ENCODE results near the gene TUBA4B. TPM values are rescaled to one million over a fixed set of nuclear protein-coding genes. Genes with fewer than 3 reads are reported as not detected.

The TUBA4B gene
- polyA plus RNA-seq, 3 donors: not detected

DNA sequence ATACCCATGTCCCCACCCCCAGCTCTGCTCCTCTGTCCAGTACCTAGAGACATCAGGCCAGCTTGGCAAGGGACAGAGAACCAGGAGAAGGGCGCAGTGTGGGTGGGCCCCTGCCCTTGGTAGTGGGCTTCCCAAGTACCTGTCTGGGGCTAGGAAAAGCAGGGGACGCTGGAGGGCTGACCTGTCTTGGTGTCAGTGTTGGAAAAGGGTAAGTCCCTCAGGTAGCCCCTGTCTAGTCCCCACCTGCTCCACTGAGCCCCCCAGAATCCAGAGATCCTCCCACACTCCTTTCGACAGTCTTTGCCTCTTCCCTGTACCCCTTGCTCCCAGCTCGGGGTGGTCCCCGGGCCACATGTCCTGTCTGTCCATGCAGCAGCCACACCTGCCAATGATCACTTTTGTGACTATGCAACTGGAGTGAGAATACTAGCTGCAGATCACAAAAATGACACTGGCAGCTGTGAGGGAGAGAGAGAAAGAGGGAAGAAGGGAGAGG is 40.7 kb downstream of the TUBA4B start:
- Mint-ChIP-seq H3K36me3 (no peaks in the 10 kb centered on the region), H3K27me3 (ENCODE audit: low read depth in 3 of 3) (peaks cover 29 to 54% (median 30%) of the 10 kb centered on the region in 3 donors), H3K9me3 (peaks cover 0 to 7% (median 1%) of the 10 kb centered on the region in 7 donors), H3K4me1 (peaks cover 11% of the 10 kb centered on the region), H3K27ac (peak overlapping the region in 4 of 7 donors; percentile 56 to 80 (median 72)), H3K4me3 (peak overlapping the region; percentile 79 to 95)
- TF ChIP-seq CTCF (IDR thresholded peaks at IDR 0.05): no peak
- no peaks in the 10 kb centered on the region for H3K9me3 ChIP-seq (replicated peaks in 1 of 2; ENCODE audit: control insufficient read depth in 1 of 2, insufficient read depth in 1 of 2, low read length in 2 of 2)
- peak overlapping the region; percentile 98 for H2AFZ ChIP-seq (ENCODE audit: insufficient read depth, low read depth, low read length, poor library complexity, severe bottlenecking)
- peak overlapping the region; percentile 88 for H3K4me2 ChIP-seq (replicated peaks; ENCODE audit: extremely low read depth, low read length, poor library complexity, severe bottlenecking)
- H3K4me3 ChIP-seq (replicated peaks in 1 of 3; ENCODE audit: low read depth in 2 of 3, low read length in 3 of 3): peak overlapping the region in 1 of 3 experiments; percentile 76
- intact Hi-C loops (cut with micrococcal nuclease): loop anchor here (2.0 kb wide), 1 partner anchor 15 kb away; the partner anchor contains the start of gene DNAJB2 (in 2 of the 2)
- H3K4me1 ChIP-seq (ENCODE audit: control insufficient read depth in 1 of 2, insufficient read depth in 2 of 2, low read length in 2 of 2): peaks cover 10 to 15% of the 10 kb centered on the region in 2 donors
- no peak overlapping the region for H3K27ac ChIP-seq (ENCODE audit: low read depth in 1 of 2, low read length in 2 of 2)
- no peaks in the 10 kb centered on the region for H3K79me2 ChIP-seq (ENCODE audit: insufficient read depth, low read length)
- no peak for DNase-seq
- H4K20me1 ChIP-seq (ENCODE audit: insufficient read depth, low read length): no peaks in the 10 kb centered on the region
- no peaks in the 10 kb centered on the region for H3K36me3 ChIP-seq (replicated peaks in 1 of 2; ENCODE audit: control insufficient read depth in 1 of 2, insufficient read depth in 2 of 2, low read length in 2 of 2)
- H3K9ac ChIP-seq (ENCODE audit: insufficient read depth, low read length, poor library complexity, severe bottlenecking): peak overlapping the region; percentile 70
- H3K27me3 ChIP-seq (ENCODE audit: control insufficient read depth in 2 of 2, insufficient read depth in 2 of 2, low read length in 2 of 2): peaks cover 0 to 19% of the 10 kb centered on the region in 2 donors
- WGBS (ENCODE audit: insufficient coverage): 78% methylated on average over 1 of the region's 5 CpGs

DNA sequence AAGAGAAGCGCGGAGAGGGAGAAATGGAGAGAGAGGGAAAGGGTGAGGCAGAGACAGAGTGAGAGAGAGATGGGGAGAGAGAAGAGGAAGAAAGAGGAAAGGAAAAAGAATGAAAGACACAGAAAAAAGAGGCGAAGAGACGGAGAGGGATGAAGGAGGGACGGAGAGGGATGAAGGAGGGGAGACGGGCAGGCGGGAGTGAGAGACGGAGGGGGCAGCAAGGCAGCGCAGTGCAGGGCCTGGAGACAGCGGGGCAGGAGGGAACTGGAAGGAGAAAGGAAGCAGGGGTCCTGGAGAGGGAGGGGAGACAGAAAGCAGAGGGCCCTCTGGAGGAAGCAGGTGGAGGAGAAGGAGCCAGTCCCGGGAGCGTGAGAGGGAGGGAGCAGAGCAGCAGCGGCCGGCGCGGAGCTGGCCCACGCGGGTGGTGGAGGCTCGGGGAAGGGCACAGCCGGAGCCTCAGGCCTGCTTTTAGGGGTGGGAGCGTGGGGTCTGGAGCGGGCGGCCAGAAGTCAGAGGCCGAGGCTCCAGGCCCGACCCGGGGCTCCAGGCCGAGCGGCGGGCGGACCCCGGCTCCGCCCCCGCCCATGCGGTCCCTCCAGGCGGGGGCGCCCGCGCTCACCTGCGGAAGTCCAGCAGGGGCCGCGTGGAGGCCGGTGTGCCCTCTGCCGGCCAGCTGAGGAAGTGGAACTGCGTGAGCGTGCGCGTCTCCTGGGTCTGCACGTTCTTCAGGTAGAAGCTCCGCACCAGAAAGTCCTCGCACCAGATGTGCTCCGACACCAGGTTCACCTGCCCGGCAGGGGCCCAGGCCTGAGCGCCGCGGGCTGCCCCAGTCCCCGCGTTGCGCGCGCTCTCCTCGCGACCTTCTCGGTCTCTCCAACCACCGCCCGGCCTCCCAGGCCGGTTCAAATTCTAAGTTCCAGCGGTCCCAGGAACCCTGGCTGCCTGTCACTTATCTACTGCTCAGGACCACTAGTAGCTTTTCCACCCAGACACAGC is 41.6 kb downstream of the TUBA4B start:
- Histone ChIP-seq H4K20me1 (ENCODE audit: insufficient read depth, low read length) (no peaks in the 10 kb centered on the region), H3K36me3 (replicated peaks in 1 of 2; ENCODE audit: control insufficient read depth in 1 of 2, insufficient read depth in 2 of 2, low read length in 2 of 2) (no peaks in the 10 kb centered on the region), H3K27me3 (ENCODE audit: control insufficient read depth in 2 of 2, insufficient read depth in 2 of 2, low read length in 2 of 2) (peaks cover 0 to 28% of the 10 kb centered on the region in 2 donors), H3K27ac (ENCODE audit: low read depth in 1 of 2, low read length in 2 of 2) (peak overlapping the region in 1 of 2 donors; percentile 31), H3K4me2 (replicated peaks; ENCODE audit: extremely low read depth, low read length, poor library complexity, severe bottlenecking) (peak overlapping the region; percentile 88), H3K4me3 (replicated peaks in 1 of 3; ENCODE audit: low read depth in 2 of 3, low read length in 3 of 3) (peak overlapping the region; percentile 43 to 76 (median 48)), H3K9ac (ENCODE audit: insufficient read depth, low read length, poor library complexity, severe bottlenecking) (peak overlapping the region; percentile 70), H2AFZ (ENCODE audit: insufficient read depth, low read depth, low read length, poor library complexity, severe bottlenecking) (peak overlapping the region; percentile 98), H3K4me1 (ENCODE audit: control insufficient read depth in 1 of 2, insufficient read depth in 2 of 2, low read length in 2 of 2) (peaks cover 10 to 15% of the 10 kb centered on the region in 2 donors), H3K79me2 (ENCODE audit: insufficient read depth, low read length) (no peaks in the 10 kb centered on the region), H3K9me3 (replicated peaks in 1 of 2; ENCODE audit: control insufficient read depth in 1 of 2, insufficient read depth in 1 of 2, low read length in 2 of 2) (no peaks in the 10 kb centered on the region)
- TF ChIP-seq CTCF (IDR thresholded peaks at IDR 0.05): peak; percentile 100
- WGBS (ENCODE audit: insufficient coverage): 3% methylated on average over 66 of the region's 67 CpGs
- Mint-ChIP-seq H3K27me3 (ENCODE audit: low read depth in 3 of 3) (peaks cover 34 to 63% (median 38%) of the 10 kb centered on the region in 3 donors), H3K4me3 (peak overlapping the region; percentile 79 to 95), H3K27ac (peak overlapping the region in 6 of 7 donors; percentile 41 to 80 (median 66)), H3K36me3 (no peaks in the 10 kb centered on the region), H3K9me3 (peaks cover 0 to 7% (median 1%) of the 10 kb centered on the region in 7 donors), H3K4me1 (peaks cover 11% of the 10 kb centered on the region)
- peak; percentile 79 to 84 (median 80) for DNase-seq
- intact Hi-C loops (cut with micrococcal nuclease): loop anchor here (2.0 to 5.0 kb wide), 5 partner anchors 16 to 132 kb away; partner anchors contain the start of genes DNAJB2 (in 2 of the 2), NHEJ1 (in 2 of the 2), ANKZF1 (in 1 of the 2) and ATG9A (in 1 of the 2)
